Caco-2 (cell line): ENCODE data around the gene IRS2. TPM values are rescaled to one million over a fixed set of nuclear protein-coding genes. Genes with fewer than 3 reads are reported as not detected.

Experiments used
- BruUV-seq: library from RNA; stranded (reverse); fragments of 400-500 nt; replicated peaks from 2 replicates; lab custom pipeline; 2021; lab: Mats Ljungman, UMichigan
- CTCF ChIA-PET: fragments of 300-600 bp; sonication (Branson Sonifier 250); formaldehyde crosslinking; loops from one replicate; lab custom pipeline; 2022; ENCODE audit warnings: antibody characterized with exemption; lab: Charles Lee
- POLR2A ChIA-PET: fragments of 300-600 bp; sonication (Branson Sonifier 250); formaldehyde crosslinking; loops from one replicate; lab custom pipeline; 2022; ENCODE audit warnings: antibody characterized with exemption; lab: Charles Lee
- DNase-seq, 2 experiments: peaks; one replicate each; pipeline versions ENCODE4 v3.0.0 to v3.0.0-alpha.2; 2020 to 2022
- H3K27me3 ChIP-seq: replicated peaks from 2 replicates; pipeline ENCODE4 v1.6.0; 2011; ENCODE audit warnings: low read length; ENCODE audit not compliant: control insufficient read depth, insufficient read depth
- H3K36me3 ChIP-seq: 2 replicates; pipeline ENCODE4 v1.5.1; 2011; ENCODE audit warnings: low read length; ENCODE audit not compliant: control insufficient read depth, insufficient read depth
- H3K4me1 ChIP-seq: fragments of 250-450 bp; sonication (Bioruptor Pico); 2 replicates; pipeline ENCODE4 v1.5.1; 2020; ENCODE audit warnings: mild to moderate bottlenecking
- H3K4me3 ChIP-seq: 2 replicates; pipeline ENCODE4 v1.5.1; 2011; ENCODE audit warnings: low read depth, mild to moderate bottlenecking, control low read depth, low read length
- H3K9me3 ChIP-seq: fragments of 250-450 bp; sonication (Bioruptor Pico); 2 replicates; pipeline ENCODE4 v1.5.1; 2020; ENCODE audit warnings: mild to moderate bottlenecking, moderate library complexity
- H3K27ac Mint-ChIP-seq: one replicate; pipeline ENCODE4 v1.8.0; 2022; ENCODE audit warnings: mixed read lengths; ENCODE audit not compliant: unreplicated experiment
- H3K27me3 Mint-ChIP-seq: one replicate; pipeline ENCODE4 v1.8.0; 2022; ENCODE audit warnings: mixed read lengths; ENCODE audit not compliant: insufficient read depth, unreplicated experiment
- H3K36me3 Mint-ChIP-seq: one replicate; pipeline ENCODE4 v1.8.0; 2022; ENCODE audit warnings: mild to moderate bottlenecking, mixed read lengths; ENCODE audit not compliant: insufficient read depth, unreplicated experiment
- H3K4me1 Mint-ChIP-seq: one replicate; pipeline ENCODE4 v1.8.0; 2022; ENCODE audit warnings: low read depth, mixed read lengths; ENCODE audit not compliant: unreplicated experiment
- H3K4me3 Mint-ChIP-seq: one replicate; pipeline ENCODE4 v1.8.0; 2022; ENCODE audit warnings: mild to moderate bottlenecking, moderate library complexity, mixed read lengths; ENCODE audit not compliant: unreplicated experiment
- H3K9me3 Mint-ChIP-seq: one replicate; pipeline ENCODE4 v1.8.0; 2022; ENCODE audit warnings: mixed read lengths; ENCODE audit not compliant: unreplicated experiment
- CTCF ChIP-seq, 2 experiments: fragments of 200-600 bp in 1 of 2; IDR thresholded peaks; 1 replicate in 1 of 2; 2 replicates in 1 of 2; pipeline versions ENCODE4 v1.5.1 to v1.8.0; 2011 to 2022; ENCODE audit warnings: antibody characterized with exemption in 1 of 2, control low read depth in 1 of 2, inconsistent platforms in 1 of 2, low read depth in 1 of 2, low read length in 1 of 2, mild to moderate bottlenecking in 1 of 2, moderate library complexity in 1 of 2; ENCODE audit not compliant: insufficient read depth in 1 of 2, severe bottlenecking in 1 of 2, unreplicated experiment in 1 of 2
- intact Hi-C: fragments of 100-400 bp; cut with micrococcal nuclease; formaldehyde crosslinking; loops from one replicate; pipeline ENCODE4 v1.10.0; 2022; ENCODE audit not compliant: unreplicated experiment
- total RNA-seq: library from RNA; stranded (reverse); gene quantifications from 2 replicates; pipeline ENCODE4 v1.2.3, GENCODE V29; 2022

Gene IRS2
- total RNA-seq, 1 experiment from 2014 or later, result 5.5 TPM

GRCh38 chr13:109761695-109762094 is 24.7 kb downstream of the IRS2 start:
- POLR2A ChIA-PET, result no interaction called here
- no TSS peak for BruUV-seq
- intact Hi-C loops, result no loop called here
- Mint-ChIP-seq H3K9me3 (no peaks in the 10 kb centered on the region), H3K4me3 (no peak overlapping the region), H3K27me3 (no peaks in the 10 kb centered on the region), H3K36me3 (no peaks in the 10 kb centered on the region), H3K27ac (no peak overlapping the region), H3K4me1 (no peaks in the 10 kb centered on the region)
- no peak for DNase-seq
- H3K27me3 ChIP-seq, result no peaks in the 10 kb centered on the region
- no peaks in the 10 kb centered on the region for H3K36me3 ChIP-seq
- H3K4me1 ChIP-seq, result no peaks in the 10 kb centered on the region
- CTCF ChIA-PET, result no interaction called here
- H3K4me3 ChIP-seq, result no peak overlapping the region
- TF ChIP-seq CTCF (IDR thresholded peaks at IDR 0.05; ENCODE audit: insufficient read depth in 1 of 2, low read depth in 1 of 2, low read length in 1 of 2, severe bottlenecking in 1 of 2, unreplicated experiment in 1 of 2), result no peak
- no peaks in the 10 kb centered on the region for H3K9me3 ChIP-seq

- ChIA-PET POLR2A (no interaction called here), CTCF (no interaction called here)
- Mint-ChIP-seq H3K4me3 (no peak overlapping the region), H3K36me3 (no peaks in the 10 kb centered on the region), H3K27ac (no peak overlapping the region), H3K9me3 (no peaks in the 10 kb centered on the region), H3K27me3 (no peaks in the 10 kb centered on the region), H3K4me1 (no peaks in the 10 kb centered on the region)
- no peaks in the 10 kb centered on the region for H3K27me3 ChIP-seq
- intact Hi-C loops, result no loop called here
- H3K36me3 ChIP-seq, result no peaks in the 10 kb centered on the region
- no peak for DNase-seq
- no peaks in the 10 kb centered on the region for H3K9me3 ChIP-seq
- no peaks in the 10 kb centered on the region for H3K4me1 ChIP-seq
- BruUV-seq, result no TSS peak
- no peak overlapping the region for H3K4me3 ChIP-seq
- no peak for TF ChIP-seq CTCF (IDR thresholded peaks at IDR 0.05; ENCODE audit: insufficient read depth in 1 of 2, low read depth in 1 of 2, low read length in 1 of 2, severe bottlenecking in 1 of 2, unreplicated experiment in 1 of 2)
These were observed 25.4 kb downstream of the IRS2 start for GRCh38 chr13:109760951-109761350.

- no peak overlapping the region for H3K4me3 Mint-ChIP-seq
- H3K4me3 ChIP-seq, result no peak overlapping the region
- ChIA-PET CTCF (no interaction called here), POLR2A (no interaction called here)
- no peak overlapping the region for H3K27ac Mint-ChIP-seq
- H3K4me1 Mint-ChIP-seq, result no peaks in the 10 kb centered on the region
- no peaks in the 10 kb centered on the region for H3K9me3 ChIP-seq
- DNase-seq, result no peak
- no TSS peak for BruUV-seq
- intact Hi-C loops, result no loop called here
- no peaks in the 10 kb centered on the region for H3K9me3 Mint-ChIP-seq
- TF ChIP-seq CTCF (IDR thresholded peaks at IDR 0.05; ENCODE audit: insufficient read depth in 1 of 2, low read depth in 1 of 2, low read length in 1 of 2, severe bottlenecking in 1 of 2, unreplicated experiment in 1 of 2), result no peak
- H3K27me3 Mint-ChIP-seq, result no peaks in the 10 kb centered on the region
- H3K27me3 ChIP-seq, result no peaks in the 10 kb centered on the region
- no peaks in the 10 kb centered on the region for H3K36me3 ChIP-seq
- no peaks in the 10 kb centered on the region for H3K36me3 Mint-ChIP-seq
- no peaks in the 10 kb centered on the region for H3K4me1 ChIP-seq
These were observed 26.0 kb downstream of the IRS2 start for GRCh38 chr13:109760402-109760801.
